ENCODE results near the gene LKAAEAR1. TPM values are rescaled to one million over a fixed set of nuclear protein-coding genes. Genes with fewer than 3 reads are reported as not detected.

Gene LKAAEAR1
- polyA plus RNA-seq, 1 experiment = not detected

GRCh38 chr20:64081624-64081964 lies 2.6 kb downstream of the LKAAEAR1 start:
- CTCF ChIA-PET = interaction anchor here (4.3 to 6.4 kb wide), 2 partner anchors 12 to 39 kb away, joined by 31 to 49 read pairs; no protein-coding TSS in a partner anchor

GRCh38 chr20:64080813-64081623 lies 3.2 kb downstream of the LKAAEAR1 start:
- no peak overlapping the region for H3K4me3 ChIP-seq (ENCODE audit: low read depth, low read length)
- ChIA-PET POLR2A (no interaction called here), CTCF (interaction anchor here (4.3 to 6.4 kb wide), 2 partner anchors 12 to 40 kb away, joined by 31 to 49 read pairs; no protein-coding TSS in a partner anchor)
- no peak for TF ChIP-seq CTCF (IDR thresholded peaks at IDR 0.05; ENCODE audit: insufficient read depth, low read depth, low read length)
- H3K27me3 ChIP-seq (ENCODE audit: control insufficient read depth, insufficient read depth, low read length) = peaks cover 18% of the 10 kb centered on the region
- DNase-seq (ENCODE audit: low read depth) = no peak
- H3K36me3 ChIP-seq (ENCODE audit: control insufficient read depth, insufficient read depth, low read length) = no peaks in the 10 kb centered on the region; the same call in 1 of the 2 replicates

More at GRCh38 chr20:64081624-64081964, 2.6 kb downstream of the LKAAEAR1 start:
- Histone ChIP-seq H3K4me3 (ENCODE audit: low read depth, low read length) (no peak overlapping the region), H3K36me3 (ENCODE audit: control insufficient read depth, insufficient read depth, low read length) (no peaks in the 10 kb centered on the region), H3K27me3 (ENCODE audit: control insufficient read depth, insufficient read depth, low read length) (peaks cover 21% of the 10 kb centered on the region)
- DNase-seq (ENCODE audit: low read depth) = no peak
- POLR2A ChIA-PET = no interaction called here
- TF ChIP-seq CTCF (IDR thresholded peaks at IDR 0.05; ENCODE audit: insufficient read depth, low read depth, low read length) = no peak

- H3K4me3 ChIP-seq (ENCODE audit: low read depth, low read length) = peak within 1 kb of the TSS; percentile 65
These were observed 4.0 kb downstream of the LKAAEAR1 start, which contains the start of gene OPRL1 for GRCh38 chr20:64080013-64080812. Gene OPRL1 (plus strand): TSS chr20:64080082. CDS start chr20:64092721, 12,639 bp downstream.

GRCh38 chr20:64079273-64080012 lies 4.8 kb downstream of the LKAAEAR1 start, which contains the start of gene RGS19:
Gene RGS19 (minus strand): TSS chr20:64079518. CDS start chr20:64076886, 2,632 bp downstream.
- Histone ChIP-seq H3K36me3 (ENCODE audit: control insufficient read depth, insufficient read depth, low read length) (peaks cover under 1% of the 10 kb centered on the region), H3K27me3 (ENCODE audit: control insufficient read depth, insufficient read depth, low read length) (peaks cover 6% of the 10 kb centered on the region), H3K4me3 (ENCODE audit: low read depth, low read length) (peak within 1 kb of the TSS; percentile 65)
- peak; percentile 7 for DNase-seq (ENCODE audit: low read depth)
- no peak for TF ChIP-seq CTCF (IDR thresholded peaks at IDR 0.05; ENCODE audit: insufficient read depth, low read depth, low read length)
- ChIA-PET CTCF (interaction anchor here (0.9 to 6.4 kb wide), 4 partner anchors 10 to 41 kb away, joined by 3 to 49 read pairs (median 18); partner anchors contain the start of gene TCEA2), POLR2A (no interaction called here)

More at GRCh38 chr20:64080013-64080812, 4.0 kb downstream of the LKAAEAR1 start, which contains the start of gene OPRL1:
- H3K27me3 ChIP-seq (ENCODE audit: control insufficient read depth, insufficient read depth, low read length) = peaks cover 12% of the 10 kb centered on the region
- TF ChIP-seq CTCF (IDR thresholded peaks at IDR 0.05; ENCODE audit: insufficient read depth, low read depth, low read length) = no peak
- POLR2A ChIA-PET = no interaction called here
- CTCF ChIA-PET = interaction anchor here (0.9 to 6.4 kb wide), 3 partner anchors 11 to 40 kb away, joined by 3 to 49 read pairs (median 31); partner anchors contain the start of gene TCEA2
- DNase-seq (ENCODE audit: low read depth) = no peak
- no peaks in the 10 kb centered on the region; the same call in 1 of the 2 replicates for H3K36me3 ChIP-seq (ENCODE audit: control insufficient read depth, insufficient read depth, low read length)
